ENCODE results near the gene MEGF11. TPM values are rescaled to one million over a fixed set of nuclear protein-coding genes. Genes with fewer than 3 reads are reported as not detected.

Gene MEGF11
- 0.67 and 0.76 TPM in 2 replicates for total RNA-seq (2014; rRNA removed; shearing (Covaris generic))

- Histone ChIP-seq H3K27me3 (ENCODE audit: control insufficient read depth, insufficient read depth, low read length) (peaks cover 79% of the 10 kb centered on the region), H3K36me3 (replicated peaks; ENCODE audit: control insufficient read depth, insufficient read depth, low read length) (no peaks in the 10 kb centered on the region), H3K4me3 (ENCODE audit: insufficient read depth, low read depth, low read length) (peak within 1 kb of the TSS; percentile 61)
- peak; percentile 94 for DNase-seq
Measured at GRCh38 chr15:66253418-66254088, at the start of gene MEGF11. MEGF11 (minus strand) TSS chr15:66253750; CDS start chr15:66128403, 125,347 bp downstream.

- Histone ChIP-seq H3K36me3 (replicated peaks; ENCODE audit: control insufficient read depth, insufficient read depth, low read length) (no peaks in the 10 kb centered on the region; the same call in none of the 2 replicates), H3K27me3 (ENCODE audit: control insufficient read depth, insufficient read depth, low read length) (no peaks in the 10 kb centered on the region), H3K4me3 (ENCODE audit: insufficient read depth, low read depth, low read length) (no peak overlapping the region)
- no peak for DNase-seq
Measured at GRCh38 chr15:66302489-66303278, 49.1 kb upstream of the MEGF11 start.

GRCh38 chr15:66298803-66299251, 45.3 kb upstream of the MEGF11 start:
- DNase-seq = no peak
- H3K36me3 ChIP-seq (replicated peaks; ENCODE audit: control insufficient read depth, insufficient read depth, low read length) = no peaks in the 10 kb centered on the region

GRCh38 chr15:66296186-66296585, 42.6 kb upstream of the MEGF11 start:
- no peaks in the 10 kb centered on the region for H3K36me3 ChIP-seq (replicated peaks; ENCODE audit: control insufficient read depth, insufficient read depth, low read length)
- no peaks in the 10 kb centered on the region for H3K27me3 ChIP-seq (ENCODE audit: control insufficient read depth, insufficient read depth, low read length)
- no peak for DNase-seq
- no peak overlapping the region for H3K4me3 ChIP-seq (ENCODE audit: insufficient read depth, low read depth, low read length)

More at GRCh38 chr15:66298803-66299251, 45.3 kb upstream of the MEGF11 start:
- no peak overlapping the region for H3K4me3 ChIP-seq (ENCODE audit: insufficient read depth, low read depth, low read length)
- no peaks in the 10 kb centered on the region for H3K27me3 ChIP-seq (ENCODE audit: control insufficient read depth, insufficient read depth, low read length)

- no peaks in the 10 kb centered on the region for H3K27me3 ChIP-seq (ENCODE audit: control insufficient read depth, insufficient read depth, low read length)
- H3K36me3 ChIP-seq (replicated peaks; ENCODE audit: control insufficient read depth, insufficient read depth, low read length) = no peaks in the 10 kb centered on the region
- no peak overlapping the region for H3K4me3 ChIP-seq (ENCODE audit: insufficient read depth, low read depth, low read length)
- DNase-seq = peak; percentile 22
Measured at GRCh38 chr15:66294932-66295235, 41.3 kb upstream of the MEGF11 start.

- no peak for DNase-seq
- Histone ChIP-seq H3K27me3 (ENCODE audit: control insufficient read depth, insufficient read depth, low read length) (no peaks in the 10 kb centered on the region), H3K4me3 (ENCODE audit: insufficient read depth, low read depth, low read length) (peak overlapping the region; percentile 52), H3K36me3 (replicated peaks; ENCODE audit: control insufficient read depth, insufficient read depth, low read length) (no peaks in the 10 kb centered on the region)
Measured at GRCh38 chr15:66294157-66294931, 40.8 kb upstream of the MEGF11 start.

GRCh38 chr15:66293419-66294156, 40.0 kb upstream of the MEGF11 start, which contains the start of gene DIS3L:
DIS3L (plus strand) TSS chr15:66293568; CDS start chr15:66293597, 29 bp downstream.
- H3K27me3 ChIP-seq (ENCODE audit: control insufficient read depth, insufficient read depth, low read length) = no peaks in the 10 kb centered on the region

GRCh38 chr15:66292571-66293418, 39.2 kb upstream of the MEGF11 start:
- DNase-seq = no peak

More at GRCh38 chr15:66293419-66294156, 40.0 kb upstream of the MEGF11 start, which contains the start of gene DIS3L:
- no peaks in the 10 kb centered on the region for H3K36me3 ChIP-seq (replicated peaks; ENCODE audit: control insufficient read depth, insufficient read depth, low read length)
- H3K4me3 ChIP-seq (ENCODE audit: insufficient read depth, low read depth, low read length) = peak within 1 kb of the TSS; percentile 52
- peak; percentile 92 for DNase-seq

GRCh38 chr15:66291816-66292570, 38.4 kb upstream of the MEGF11 start:
- H3K27me3 ChIP-seq (ENCODE audit: control insufficient read depth, insufficient read depth, low read length) = no peaks in the 10 kb centered on the region
- DNase-seq = no peak
- no peaks in the 10 kb centered on the region for H3K36me3 ChIP-seq (replicated peaks; ENCODE audit: control insufficient read depth, insufficient read depth, low read length)

More at GRCh38 chr15:66292571-66293418, 39.2 kb upstream of the MEGF11 start:
- H3K27me3 ChIP-seq (ENCODE audit: control insufficient read depth, insufficient read depth, low read length) = no peaks in the 10 kb centered on the region
- H3K36me3 ChIP-seq (replicated peaks; ENCODE audit: control insufficient read depth, insufficient read depth, low read length) = no peaks in the 10 kb centered on the region
- H3K4me3 ChIP-seq (ENCODE audit: insufficient read depth, low read depth, low read length) = peak overlapping the region; percentile 52

GRCh38 chr15:66290518-66290917, 37.0 kb upstream of the MEGF11 start:
- no peaks in the 10 kb centered on the region for H3K36me3 ChIP-seq (replicated peaks; ENCODE audit: control insufficient read depth, insufficient read depth, low read length)
- DNase-seq = no peak
- no peaks in the 10 kb centered on the region for H3K27me3 ChIP-seq (ENCODE audit: control insufficient read depth, insufficient read depth, low read length)
- H3K4me3 ChIP-seq (ENCODE audit: insufficient read depth, low read depth, low read length) = no peak overlapping the region

More at GRCh38 chr15:66291816-66292570, 38.4 kb upstream of the MEGF11 start:
- H3K4me3 ChIP-seq (ENCODE audit: insufficient read depth, low read depth, low read length) = no peak overlapping the region

GRCh38 chr15:66290007-66290406, 36.5 kb upstream of the MEGF11 start:
- H3K4me3 ChIP-seq (ENCODE audit: insufficient read depth, low read depth, low read length) = no peak overlapping the region
- no peak for DNase-seq
- H3K27me3 ChIP-seq (ENCODE audit: control insufficient read depth, insufficient read depth, low read length) = no peaks in the 10 kb centered on the region
- no peaks in the 10 kb centered on the region for H3K36me3 ChIP-seq (replicated peaks; ENCODE audit: control insufficient read depth, insufficient read depth, low read length)

- Histone ChIP-seq H3K36me3 (replicated peaks; ENCODE audit: control insufficient read depth, insufficient read depth, low read length) (no peaks in the 10 kb centered on the region), H3K4me3 (ENCODE audit: insufficient read depth, low read depth, low read length) (no peak overlapping the region), H3K27me3 (ENCODE audit: control insufficient read depth, insufficient read depth, low read length) (no peaks in the 10 kb centered on the region)
- no peak for DNase-seq
Measured at GRCh38 chr15:66288551-66289185, 35.1 kb upstream of the MEGF11 start.
